Endothelial cell of umbilical vein (primary cell): ENCODE results near the gene PCDHA8. TPM values are rescaled to one million over a fixed set of nuclear protein-coding genes. Genes with fewer than 3 reads are reported as not detected.
"Not testable (repeated sequence)": the region's sequence is repeated elsewhere in the genome, so short reads cannot be mapped to it uniquely, and the experiment has no call there.

ENCODE experiments used
- BruUV-seq: library from RNA; stranded (reverse); fragments of 400-500 nt; replicated peaks from 2 replicates; lab custom pipeline; 2021; lab: Mats Ljungman, UMichigan
- CTCF ChIA-PET: fragments of 300-600, 350-600 bp; sonication (Branson Sonifier 250); formaldehyde crosslinking; loops from one replicate; lab custom pipeline; 2021; ENCODE audit warnings: antibody characterized with exemption, inconsistent platforms; lab: Charles Lee
- POLR2A ChIA-PET: fragments of 300-600, 350-600 bp; sonication (Branson Sonifier 250); formaldehyde crosslinking; loops from one replicate; lab custom pipeline; 2021; ENCODE audit warnings: antibody characterized with exemption, inconsistent platforms; lab: Charles Lee
- DNase-seq: peaks from one replicate; pipeline ENCODE4 v3.0.0-alpha.2; 2011; ENCODE audit warnings: low read depth, low spot score
- FAIRE-seq: peaks from 2 replicates; lab custom pipeline; 2011; peaks lifted over from hg19 to GRCh38; lab: Jason Lieb, UNC
- H2AFZ ChIP-seq: 2 replicates; pipeline ENCODE4 v1.6.0; 2012; ENCODE audit warnings: low read depth, low read length, control low read depth, inconsistent platforms
- H3K27ac ChIP-seq: 2 replicates; pipeline ENCODE4 v1.5.1; 2011; ENCODE audit warnings: low read depth, mild to moderate bottlenecking, control low read depth, low read length, moderate library complexity; ENCODE audit not compliant: insufficient read depth
- H3K27me3 ChIP-seq, 2 experiments: 2 replicates each; pipeline versions ENCODE4 v1.6.0 to v1.6.1; 2011; ENCODE audit warnings: low read length in 2 of 2, mixed read lengths in 1 of 2; ENCODE audit not compliant: control insufficient read depth in 2 of 2, insufficient read depth in 2 of 2
- H3K36me3 ChIP-seq, 2 experiments: 2 replicates in 1 of 2; 3 replicates in 1 of 2; pipeline ENCODE4 v1.5.1; 2011; ENCODE audit warnings: low read length in 2 of 2, mild to moderate bottlenecking in 1 of 2, moderate library complexity in 1 of 2; ENCODE audit not compliant: control insufficient read depth in 2 of 2, insufficient read depth in 2 of 2; ENCODE audit errors: extremely low read depth in 1 of 2
- H3K4me1 ChIP-seq: 3 replicates; pipeline ENCODE4 v1.5.1; 2011; ENCODE audit warnings: mild to moderate bottlenecking, low read length; ENCODE audit not compliant: control insufficient read depth, insufficient read depth; ENCODE audit errors: extremely low read depth
- H3K4me2 ChIP-seq: 2 replicates; pipeline ENCODE4 v1.6.1; 2011; ENCODE audit warnings: low read length, control low read depth, mixed read lengths; ENCODE audit not compliant: insufficient read depth
- H3K4me3 ChIP-seq, 3 experiments: fragments of 200-600 bp in 1 of 3; sonication (generic), shearing (Covaris generic) in 1 of 3; replicated peaks in 1 of 3; 2 replicates each; pipeline ENCODE4 v1.5.1; 2011 to 2016; ENCODE audit warnings: control low read depth in 3 of 3, low read length in 3 of 3, mild to moderate bottlenecking in 2 of 3, inconsistent platforms in 1 of 3, low read depth in 1 of 3, moderate library complexity in 1 of 3; ENCODE audit not compliant: insufficient read depth in 1 of 3
- H3K79me2 ChIP-seq: 2 replicates; pipeline ENCODE4 v1.6.0; 2012; ENCODE audit warnings: low read length, inconsistent platforms; ENCODE audit not compliant: control insufficient read depth, insufficient read depth
- H3K9ac ChIP-seq: replicated peaks from 2 replicates; pipeline ENCODE3; 2011; ENCODE audit warnings: low read length, control low read depth; ENCODE audit not compliant: insufficient read depth; ENCODE audit errors: extremely low read depth
- H3K9me1 ChIP-seq: replicated peaks from 3 replicates; pipeline ENCODE4 v1.6.0; 2011; ENCODE audit warnings: mild to moderate bottlenecking, low read length; ENCODE audit not compliant: control insufficient read depth, insufficient read depth; ENCODE audit errors: extremely low read depth
- H3K9me3 ChIP-seq: replicated peaks from 2 replicates; pipeline ENCODE4 v1.5.1; 2012; ENCODE audit warnings: low read length, inconsistent platforms; ENCODE audit not compliant: control insufficient read depth, insufficient read depth
- H4K20me1 ChIP-seq: replicated peaks from 2 replicates; pipeline ENCODE3; 2011; ENCODE audit warnings: mild to moderate bottlenecking, low read length; ENCODE audit not compliant: control insufficient read depth, insufficient read depth; ENCODE audit errors: extremely low read depth
- CTCF ChIP-seq, 2 donors: IDR thresholded peaks; 1 replicate in 1 of 2; 2 replicates in 1 of 2; pipeline ENCODE4 v1.5.1; 2011; ENCODE audit warnings: low read length in 2 of 2, mild to moderate bottlenecking in 2 of 2, moderate library complexity in 2 of 2, control low read depth in 1 of 2, inconsistent platforms in 1 of 2, low read depth in 1 of 2; ENCODE audit not compliant: insufficient read depth in 1 of 2; ENCODE audit errors: extremely low read depth in 1 of 2
- EZH2 ChIP-seq: IDR thresholded peaks from 2 replicates; pipeline ENCODE4 v1.6.1; 2012; ENCODE audit warnings: borderline replicate concordance, low read depth, mild to moderate bottlenecking, moderate library complexity, low read length, inconsistent platforms; ENCODE audit not compliant: severe bottlenecking
- FOS ChIP-seq: IDR thresholded peaks from 2 replicates; pipeline ENCODE4 v1.6.1; 2011; ENCODE audit warnings: mild to moderate bottlenecking, low read length, moderate library complexity, borderline replicate concordance; ENCODE audit not compliant: insufficient read depth
- GATA2 ChIP-seq: IDR thresholded peaks from 2 replicates; pipeline ENCODE4 v1.7.0; 2011; ENCODE audit warnings: low read depth, mild to moderate bottlenecking, moderate library complexity, mixed read lengths, low read length; ENCODE audit not compliant: insufficient read length, insufficient read depth
- JUN ChIP-seq: IDR thresholded peaks from 2 replicates; pipeline ENCODE4 v1.6.1; 2011; ENCODE audit warnings: borderline replicate concordance, low read depth; ENCODE audit not compliant: insufficient read length, insufficient read depth
- MAX ChIP-seq: IDR thresholded peaks from 2 replicates; pipeline ENCODE4 v1.6.1; 2011; ENCODE audit not compliant: insufficient read depth, insufficient read length
- MYC ChIP-seq: IDR thresholded peaks from one replicate; pipeline ENCODE4 v1.6.1; 2011; ENCODE audit warnings: mild to moderate bottlenecking, low read depth, low read length
- POLR2A ChIP-seq: IDR thresholded peaks from 2 replicates; pipeline ENCODE4 v1.6.1; 2012; ENCODE audit warnings: low read depth, mild to moderate bottlenecking, control low read depth, low read length
- POLR2AphosphoS5 ChIP-seq: IDR thresholded peaks from 2 replicates; pipeline ENCODE4 v1.6.1; 2012; ENCODE audit warnings: low read depth, mild to moderate bottlenecking, control low read depth, low read length, moderate library complexity; ENCODE audit not compliant: insufficient read depth
- dilution Hi-C: fragments of 300-500 bp; cut with MboI; formaldehyde crosslinking; loops from one replicate; pipeline ENCODE4 v1.15.0; 2019; ENCODE audit warnings: low sequenced_read_pairs; ENCODE audit not compliant: extremely low pct_ligation_motif_present
- intact Hi-C: fragments of 100-400 bp; cut with micrococcal nuclease; formaldehyde crosslinking; loops from one replicate; pipeline ENCODE4 v1.10.0; 2022
- polyA plus RNA-seq, 4 experiments: library from polyadenylated mRNA; depleted of rRNA in 3 of 4; stranded (reverse) in 3 of 4; unstranded in 1 of 4; fragments of >200 nt; gene quantifications; 2 replicates each; pipeline versions ENCODE4 v1.2.1 to v1.2.3, GENCODE V29; 2011 to 2012; ENCODE audit warnings: missing spikeins in 1 of 4
- total RNA-seq: library from RNA; stranded (reverse); gene quantifications from 2 replicates; pipeline ENCODE4 v1.2.3, GENCODE V29; 2021

The PCDHA8 gene
- total and polyA plus RNA-seq, 2 donors (not counting 3 experiments of a cell fraction or from before 2014, with no cell fraction given), result not detected

GRCh38 chr5:140795259-140795641, 45.7 kb upstream of the PCDHA8 start:
- intact Hi-C loops (no loop called here), dilution Hi-C loops (no loop called here)
- no peaks in the 10 kb centered on the region for H3K4me1 ChIP-seq
- no peaks in the 10 kb centered on the region for H3K79me2 ChIP-seq
- no peaks in the 10 kb centered on the region for H4K20me1 ChIP-seq
- FAIRE-seq (no peak), DNase-seq (no peak)
- H3K27me3 ChIP-seq, result no peaks in the 10 kb centered on the region
- no peak overlapping the region for H3K9ac ChIP-seq
- TF ChIP-seq MAX (no peak), FOS (no peak), CTCF (IDR thresholded peaks at IDR 0.05; ENCODE audit: extremely low read depth in 1 of 2, insufficient read depth in 1 of 2, low read depth in 1 of 2, low read length in 2 of 2) (no peak), EZH2 (no peak), MYC (no peak), POLR2A (no peak), GATA2 (no peak), JUN (no peak), POLR2AphosphoS5 (no peak)
- ChIA-PET POLR2A (no interaction called here), CTCF (interaction anchor here (1.1 to 1.8 kb wide), 3 partner anchors 9 to 12 kb away, joined by 3 to 5 read pairs (median 4); partner anchors contain the start of gene PCDHA1)
- no peaks in the 10 kb centered on the region for H3K9me1 ChIP-seq
- H3K27ac ChIP-seq, result no peak overlapping the region
- H3K36me3 ChIP-seq, result no peaks in the 10 kb centered on the region
- no TSS peak for BruUV-seq
- H3K4me2 ChIP-seq, result no peak overlapping the region
- no peaks in the 10 kb centered on the region for H3K9me3 ChIP-seq
- no peak overlapping the region for H2AFZ ChIP-seq
- H3K4me3 ChIP-seq, result no peak overlapping the region

DNA sequence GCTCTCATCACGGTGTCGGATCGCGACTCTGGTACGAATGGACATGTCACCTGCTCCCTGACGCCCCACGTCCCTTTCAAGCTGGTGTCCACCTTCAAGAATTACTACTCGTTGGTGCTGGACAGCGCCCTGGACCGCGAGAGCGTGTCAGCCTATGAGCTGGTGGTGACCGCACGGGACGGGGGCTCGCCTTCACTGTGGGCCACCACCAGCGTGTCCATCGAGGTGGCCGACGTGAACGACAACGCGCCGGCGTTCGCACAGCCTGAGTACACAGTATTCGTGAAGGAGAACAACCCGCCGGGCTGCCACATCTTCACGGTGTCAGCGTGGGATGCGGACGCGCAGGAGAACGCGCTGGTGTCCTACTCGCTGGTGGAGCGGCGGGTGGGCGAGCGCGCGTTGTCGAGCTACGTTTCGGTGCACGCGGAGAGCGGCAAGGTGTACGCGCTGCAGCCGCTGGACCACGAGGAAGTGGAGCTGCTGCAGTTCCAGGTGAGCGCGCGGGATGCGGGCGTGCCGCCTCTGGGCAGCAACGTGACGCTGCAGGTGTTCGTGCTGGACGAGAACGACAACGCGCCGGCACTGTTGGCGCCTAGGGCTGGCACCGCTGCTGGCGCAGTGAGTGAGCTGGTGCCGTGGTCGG, 44.8 kb upstream of the PCDHA8 start:
- POLR2A ChIA-PET, H3K4me2 ChIP-seq, H3K27me3 ChIP-seq, H3K36me3 ChIP-seq, H3K4me1 ChIP-seq, H3K9me1 ChIP-seq, H3K9ac ChIP-seq, H3K27ac ChIP-seq, DNase-seq, dilution Hi-C loops, FAIRE-seq, H3K4me3 ChIP-seq, H2AFZ ChIP-seq, H4K20me1 ChIP-seq, H3K9me3 ChIP-seq, BruUV-seq, intact Hi-C loops, H3K79me2 ChIP-seq: not testable (repeated sequence)
- CTCF ChIA-PET, result interaction anchor here (1.1 kb wide), 2 partner anchors 9 to 10 kb away, joined by 3 to 4 read pairs; partner anchors contain the start of gene PCDHA1
